RWPE2 (cell line): Measurements from ENCODE around the gene VEZT.

ENCODE experiments used
- ATAC-seq: fragments of 200-7000 bp; cut with Tn5 transposase; 3 replicates; pipeline ENCODE4 v1.9.1; 2021; ENCODE audit warnings: low read depth
- DNase-seq: peaks from one replicate; pipeline ENCODE4 v3.0.0-alpha.2; 2020; ENCODE audit warnings: low spot score
- H3K27ac ChIP-seq: fragments of 450-650 bp; 2 replicates; pipeline ENCODE4 v1.5.1; 2017; ENCODE audit warnings: mild to moderate bottlenecking; ENCODE audit not compliant: poor library complexity, severe bottlenecking
- H3K27me3 ChIP-seq: fragments of 250-450 bp; sonication (Bioruptor Pico); 2 replicates; pipeline ENCODE4 v1.5.1; 2021; ENCODE audit warnings: mild to moderate bottlenecking, moderate library complexity; ENCODE audit not compliant: insufficient read depth, poor library complexity, severe bottlenecking
- H3K36me3 ChIP-seq: fragments of 250-450 bp; sonication (Bioruptor Pico); 2 replicates; pipeline ENCODE4 v1.5.1; 2020; ENCODE audit warnings: low read depth, mild to moderate bottlenecking, moderate library complexity
- H3K4me1 ChIP-seq: fragments of 250-450 bp; sonication (Bioruptor Pico); 2 replicates; pipeline ENCODE4 v1.5.1; 2021; ENCODE audit warnings: mild to moderate bottlenecking, moderate library complexity; ENCODE audit not compliant: insufficient read depth, poor library complexity, severe bottlenecking
- H3K4me3 ChIP-seq: fragments of 250-450 bp; sonication (Bioruptor Pico); 2 replicates; pipeline ENCODE4 v1.5.1; 2021; ENCODE audit warnings: mild to moderate bottlenecking, moderate library complexity; ENCODE audit not compliant: severe bottlenecking
- H3K9me3 ChIP-seq: fragments of 250-450 bp; sonication (Bioruptor Pico); 2 replicates; pipeline ENCODE4 v1.5.1; 2021; ENCODE audit warnings: mild to moderate bottlenecking, moderate library complexity; ENCODE audit not compliant: severe bottlenecking
- TF ChIP-seq, protein P1 (sequence below): fragments of 450-650 bp; IDR thresholded peaks from one replicate; pipeline ENCODE4 v1.5.1; 2017; ENCODE audit warnings: mild to moderate bottlenecking, moderate library complexity; ENCODE audit not compliant: poor library complexity, severe bottlenecking

VEZT gene

DNA sequence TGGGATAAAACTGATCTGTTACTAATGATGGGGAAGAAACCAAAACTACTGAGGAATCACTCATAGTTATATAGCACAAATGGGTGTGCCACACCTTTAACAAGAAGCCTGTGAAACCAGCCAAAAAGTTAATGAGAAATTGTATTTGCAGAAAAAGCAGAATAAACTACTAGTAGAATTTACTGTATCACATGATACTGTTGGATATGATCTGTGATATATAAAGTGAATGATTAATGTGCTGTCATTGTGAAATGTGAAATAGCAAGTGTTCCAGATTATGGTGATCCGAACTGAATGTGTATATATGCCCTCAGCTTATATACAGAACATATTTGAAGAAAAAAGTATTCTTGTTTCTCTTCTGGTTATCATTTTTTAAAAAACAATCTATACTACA lies 30.5 kb downstream of the VEZT start:
- DNase-seq: no peak
- peaks cover 36% of the 10 kb centered on the region for H3K36me3 ChIP-seq

DNA sequence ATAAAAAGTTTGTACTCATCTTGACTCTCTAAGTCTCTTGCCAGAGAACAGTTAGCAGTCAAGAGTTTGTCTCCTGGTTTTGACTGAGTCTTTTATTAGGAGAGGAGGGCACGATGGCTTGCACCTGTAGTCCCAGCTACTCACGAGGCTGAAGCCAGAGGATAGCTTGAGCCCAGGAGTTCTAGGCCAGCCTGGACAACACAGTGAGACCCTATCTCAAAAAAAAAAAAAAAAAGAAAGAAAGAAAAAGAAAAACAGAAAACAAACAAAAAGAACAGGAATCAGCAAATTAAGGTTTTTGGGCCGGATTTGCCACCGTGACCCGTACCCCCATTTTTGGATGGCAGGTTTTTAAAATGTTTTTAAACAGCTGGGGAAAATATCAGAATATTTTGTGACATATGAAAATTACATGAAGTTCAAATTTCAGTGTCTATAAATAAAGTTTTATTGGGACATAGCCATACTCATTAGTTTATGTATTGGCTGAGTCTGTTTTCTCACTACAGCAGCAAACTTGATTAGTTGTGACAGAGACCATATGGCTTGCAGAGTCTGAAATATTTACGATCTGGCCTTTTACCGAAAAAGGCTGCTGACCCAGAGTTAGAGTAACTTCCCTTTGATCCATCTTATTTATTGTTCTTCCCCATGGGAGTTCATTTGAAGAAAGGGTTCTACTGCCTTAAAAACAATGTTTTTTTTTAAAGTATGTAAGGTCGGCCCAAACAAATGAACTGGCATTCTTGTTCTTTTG lies 31.2 kb downstream of the VEZT start:
- Histone ChIP-seq H3K27ac (no peak overlapping the region), H3K27me3 (no peaks in the 10 kb centered on the region), H3K9me3 (no peaks in the 10 kb centered on the region), H3K36me3 (peaks cover 37% of the 10 kb centered on the region), H3K4me3 (no peak overlapping the region), H3K4me1 (no peaks in the 10 kb centered on the region)
- TF ChIP-seq, protein P1, sequence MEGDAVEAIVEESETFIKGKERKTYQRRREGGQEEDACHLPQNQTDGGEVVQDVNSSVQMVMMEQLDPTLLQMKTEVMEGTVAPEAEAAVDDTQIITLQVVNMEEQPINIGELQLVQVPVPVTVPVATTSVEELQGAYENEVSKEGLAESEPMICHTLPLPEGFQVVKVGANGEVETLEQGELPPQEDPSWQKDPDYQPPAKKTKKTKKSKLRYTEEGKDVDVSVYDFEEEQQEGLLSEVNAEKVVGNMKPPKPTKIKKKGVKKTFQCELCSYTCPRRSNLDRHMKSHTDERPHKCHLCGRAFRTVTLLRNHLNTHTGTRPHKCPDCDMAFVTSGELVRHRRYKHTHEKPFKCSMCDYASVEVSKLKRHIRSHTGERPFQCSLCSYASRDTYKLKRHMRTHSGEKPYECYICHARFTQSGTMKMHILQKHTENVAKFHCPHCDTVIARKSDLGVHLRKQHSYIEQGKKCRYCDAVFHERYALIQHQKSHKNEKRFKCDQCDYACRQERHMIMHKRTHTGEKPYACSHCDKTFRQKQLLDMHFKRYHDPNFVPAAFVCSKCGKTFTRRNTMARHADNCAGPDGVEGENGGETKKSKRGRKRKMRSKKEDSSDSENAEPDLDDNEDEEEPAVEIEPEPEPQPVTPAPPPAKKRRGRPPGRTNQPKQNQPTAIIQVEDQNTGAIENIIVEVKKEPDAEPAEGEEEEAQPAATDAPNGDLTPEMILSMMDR: no peak
- ATAC-seq (no peak), DNase-seq (no peak)

More for the DNA sequence above, 30.5 kb downstream of the VEZT start:
- Histone ChIP-seq H3K27me3 (no peaks in the 10 kb centered on the region), H3K4me1 (no peaks in the 10 kb centered on the region), H3K27ac (no peak overlapping the region), H3K9me3 (no peaks in the 10 kb centered on the region), H3K4me3 (no peak overlapping the region)
- no peak for ATAC-seq
- TF ChIP-seq, protein P1: no peak

DNA sequence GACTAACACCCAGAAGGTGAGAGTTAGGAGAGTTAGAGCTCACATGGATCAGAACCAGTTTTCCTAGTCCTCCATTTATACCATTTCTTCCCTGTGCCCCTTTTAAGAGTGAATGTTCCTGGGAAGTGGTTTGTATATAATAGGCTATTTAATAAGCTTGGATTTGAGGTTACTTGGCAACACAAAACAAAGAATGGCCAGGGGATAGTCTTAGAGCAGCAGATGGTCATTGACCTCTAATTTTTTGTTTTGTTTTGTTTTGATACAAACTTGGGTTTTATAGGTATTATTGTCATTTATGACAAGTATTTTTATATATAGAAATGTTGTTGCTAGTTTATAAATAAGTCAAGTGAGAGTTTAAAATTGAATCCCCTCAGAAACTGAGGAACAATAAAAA lies 35.8 kb downstream of the VEZT start:
- H3K27ac ChIP-seq: no peak overlapping the region
- no peak for DNase-seq
- no peak overlapping the region for H3K4me3 ChIP-seq
- H3K27me3 ChIP-seq: no peaks in the 10 kb centered on the region
- H3K36me3 ChIP-seq: peaks cover 71% of the 10 kb centered on the region
- TF ChIP-seq, protein P1: no peak
- peaks cover 2% of the 10 kb centered on the region for H3K4me1 ChIP-seq
- ATAC-seq: no peak
- H3K9me3 ChIP-seq: no peaks in the 10 kb centered on the region

DNA sequence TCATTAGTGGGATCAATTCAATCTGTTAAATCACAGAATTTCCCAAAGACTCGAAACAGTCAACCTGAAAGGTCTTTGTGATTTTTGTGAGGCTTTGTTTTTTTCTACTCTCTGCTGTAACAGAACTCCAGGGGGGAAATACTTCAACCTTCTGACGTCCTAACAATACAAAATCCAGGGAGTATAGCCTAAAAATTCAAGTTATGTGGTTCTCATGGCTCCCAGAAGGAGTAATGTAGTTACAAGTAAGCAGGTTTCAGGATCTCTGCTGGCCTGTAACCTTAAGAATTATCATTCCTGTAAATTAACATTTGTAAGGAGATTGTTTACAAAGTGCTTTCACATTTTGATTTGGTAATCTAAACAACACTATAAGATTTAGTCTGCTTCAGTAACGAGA lies 39.9 kb downstream of the VEZT start:
- H3K27me3 ChIP-seq: no peaks in the 10 kb centered on the region
- no peak overlapping the region for H3K4me3 ChIP-seq
- no peaks in the 10 kb centered on the region for H3K9me3 ChIP-seq
- TF ChIP-seq, protein P1: no peak
- peaks cover 13% of the 10 kb centered on the region for H3K4me1 ChIP-seq
- no peak for ATAC-seq
- no peak for DNase-seq
- peak overlapping the region; percentile 5 for H3K27ac ChIP-seq
- peaks cover 77% of the 10 kb centered on the region for H3K36me3 ChIP-seq

DNA sequence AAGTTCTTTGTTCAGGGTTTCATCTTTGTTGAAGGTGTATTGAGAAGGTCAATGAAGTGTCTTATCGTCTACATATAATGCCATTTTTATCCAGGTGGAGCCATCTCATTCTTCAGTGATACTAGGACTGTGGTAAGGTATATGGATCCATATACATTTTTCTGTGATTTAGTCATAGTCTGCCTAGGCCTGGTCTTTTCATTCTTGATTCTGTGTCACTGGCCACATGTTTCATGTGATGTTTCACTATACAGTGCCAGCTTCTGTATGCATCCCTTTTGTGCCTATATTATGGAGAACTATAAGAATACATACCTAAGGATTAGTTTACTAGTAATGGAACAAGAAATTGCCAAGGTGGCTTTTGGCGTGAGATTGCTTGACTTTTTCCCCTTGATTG lies 40.5 kb downstream of the VEZT start:
- no peaks in the 10 kb centered on the region for H3K27me3 ChIP-seq
- DNase-seq (no peak), ATAC-seq (peak; percentile 85)
- peaks cover 15% of the 10 kb centered on the region for H3K4me1 ChIP-seq
- peaks cover 77% of the 10 kb centered on the region for H3K36me3 ChIP-seq
- TF ChIP-seq, protein P1: no peak
- no peaks in the 10 kb centered on the region for H3K9me3 ChIP-seq
- peak overlapping the region; percentile 5 for H3K27ac ChIP-seq
- no peak overlapping the region for H3K4me3 ChIP-seq
